Measurements from ENCODE around the gene CDH5.

Gene CDH5

DNA sequence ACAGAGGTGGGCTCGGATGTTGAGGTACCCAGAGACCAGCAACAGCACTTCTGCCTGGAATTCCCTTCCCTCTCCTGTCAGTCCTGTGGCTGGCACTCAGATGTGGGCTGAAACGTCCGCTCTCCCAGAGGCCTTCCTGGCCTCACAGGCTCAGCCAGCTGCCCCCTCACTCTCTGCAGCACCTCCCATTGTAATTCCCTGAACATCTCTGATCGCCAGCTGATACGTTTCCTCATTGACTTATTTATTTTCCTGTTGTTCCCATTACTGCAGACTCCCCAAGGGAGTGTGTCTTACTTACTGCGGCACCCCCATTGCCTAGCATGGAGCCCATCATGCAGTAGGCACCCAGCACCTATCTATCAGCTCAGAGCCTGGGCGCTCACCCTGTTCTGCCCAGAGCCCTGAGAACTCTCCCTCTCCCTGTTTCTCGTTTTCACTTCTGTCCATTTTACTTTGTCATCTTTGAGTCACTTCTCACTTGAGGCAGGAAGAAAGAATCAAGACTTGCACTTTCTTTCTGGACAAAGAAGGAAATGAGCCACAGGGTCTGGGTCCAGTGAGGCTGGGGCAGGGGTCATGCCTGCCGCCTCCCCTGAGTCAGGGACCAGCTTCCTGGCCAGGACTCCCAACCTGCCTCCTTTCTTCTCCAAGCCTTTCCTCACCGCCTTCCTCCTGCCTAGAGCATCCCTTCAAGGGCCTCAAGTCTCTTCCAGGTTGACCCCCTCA is 10.2 kb downstream of the CDH5 start:
- no CpG with 5 or more reads among the region's 10 CpGs for WGBS, 2 donors (ENCODE audit: extremely low coverage in 2 of 2, insufficient read length in 2 of 2, insufficient replicate concordance in 1 of 2)

DNA sequence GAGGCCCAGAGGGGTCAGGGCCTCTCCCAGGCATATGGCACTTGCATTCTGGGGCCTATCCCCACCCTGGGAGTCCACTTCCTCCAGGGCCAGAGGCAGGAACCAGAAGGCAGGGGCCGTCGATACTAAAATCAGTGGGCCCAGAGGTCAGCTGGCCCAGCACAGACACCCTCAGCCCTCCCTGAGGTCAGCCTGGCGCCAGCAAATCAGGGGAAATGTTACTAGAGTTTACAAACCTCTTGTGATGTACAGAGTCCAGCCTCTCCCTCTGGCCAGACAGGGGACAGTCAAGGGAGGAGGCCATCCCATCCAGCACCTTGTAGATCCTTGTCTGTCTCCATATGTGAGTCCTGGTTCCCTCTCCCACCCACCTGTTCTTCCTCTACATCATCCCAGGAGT is 10.8 kb downstream of the CDH5 start:
- Histone ChIP-seq H2AK5ac (ENCODE audit: low read depth, low read length) (no peak overlapping the region), H3K9me3 (replicated peaks in 1 of 2; ENCODE audit: control insufficient read depth in 2 of 2, insufficient read depth in 1 of 2, low read depth in 1 of 2, low read length in 2 of 2) (no peaks in the 10 kb centered on the region)
- WGBS, 2 donors (ENCODE audit: extremely low coverage in 2 of 2, insufficient read length in 2 of 2, insufficient replicate concordance in 1 of 2) = no CpG with 5 or more reads among the region's 3 CpGs

More for the DNA sequence above, 10.2 kb downstream of the CDH5 start:
- Histone ChIP-seq H3K4me2 (ENCODE audit: insufficient read depth, low read length, poor library complexity, severe bottlenecking) (no peak overlapping the region), H2BK120ac (ENCODE audit: low read depth, low read length) (no peak overlapping the region), H3K36me3 (replicated peaks in 1 of 2; ENCODE audit: control insufficient read depth in 2 of 2, insufficient read depth in 2 of 2, low read length in 2 of 2) (no peaks in the 10 kb centered on the region), H3K27me3 (ENCODE audit: control insufficient read depth in 3 of 3, insufficient read depth in 3 of 3, low read depth in 1 of 3, low read length in 3 of 3) (no peaks in the 10 kb centered on the region), H4K8ac (ENCODE audit: low read depth, low read length) (no peak overlapping the region), H2BK15ac (ENCODE audit: low read length) (no peak overlapping the region), H2BK12ac (ENCODE audit: low read length) (no peak overlapping the region), H3K4ac (ENCODE audit: low read length) (no peak overlapping the region), H3K9me3 (replicated peaks in 1 of 2; ENCODE audit: control insufficient read depth in 2 of 2, insufficient read depth in 1 of 2, low read depth in 1 of 2, low read length in 2 of 2) (no peaks in the 10 kb centered on the region), H3K27ac (replicated peaks; ENCODE audit: low read length) (no peak overlapping the region), H3K4me3 (ENCODE audit: low read length in 2 of 2) (no peak overlapping the region), H2BK5ac (ENCODE audit: low read length) (no peak overlapping the region), H3K79me1 (ENCODE audit: low read depth, low read length) (no peaks in the 10 kb centered on the region), H3K14ac (ENCODE audit: low read length) (no peak overlapping the region), H4K91ac (ENCODE audit: low read depth, low read length, poor library complexity) (no peak overlapping the region), H3K18ac (ENCODE audit: low read length) (peak overlapping the region; percentile 42), H2AFZ (ENCODE audit: low read length) (peak overlapping the region; percentile 31), H3K4me1 (ENCODE audit: control insufficient read depth in 2 of 2, insufficient read depth in 1 of 2, low read depth in 1 of 2, low read length in 2 of 2) (peaks cover 0 to 11% of the 10 kb centered on the region in 2 donors), H2AK5ac (ENCODE audit: low read depth, low read length) (no peak overlapping the region), H3K23ac (ENCODE audit: low read depth, low read length, poor library complexity) (no peak overlapping the region), H3K9ac (ENCODE audit: low read depth, low read length, poor library complexity) (no peak overlapping the region)
- DNase-seq (ENCODE audit: low spot score) = no peak

DNA sequence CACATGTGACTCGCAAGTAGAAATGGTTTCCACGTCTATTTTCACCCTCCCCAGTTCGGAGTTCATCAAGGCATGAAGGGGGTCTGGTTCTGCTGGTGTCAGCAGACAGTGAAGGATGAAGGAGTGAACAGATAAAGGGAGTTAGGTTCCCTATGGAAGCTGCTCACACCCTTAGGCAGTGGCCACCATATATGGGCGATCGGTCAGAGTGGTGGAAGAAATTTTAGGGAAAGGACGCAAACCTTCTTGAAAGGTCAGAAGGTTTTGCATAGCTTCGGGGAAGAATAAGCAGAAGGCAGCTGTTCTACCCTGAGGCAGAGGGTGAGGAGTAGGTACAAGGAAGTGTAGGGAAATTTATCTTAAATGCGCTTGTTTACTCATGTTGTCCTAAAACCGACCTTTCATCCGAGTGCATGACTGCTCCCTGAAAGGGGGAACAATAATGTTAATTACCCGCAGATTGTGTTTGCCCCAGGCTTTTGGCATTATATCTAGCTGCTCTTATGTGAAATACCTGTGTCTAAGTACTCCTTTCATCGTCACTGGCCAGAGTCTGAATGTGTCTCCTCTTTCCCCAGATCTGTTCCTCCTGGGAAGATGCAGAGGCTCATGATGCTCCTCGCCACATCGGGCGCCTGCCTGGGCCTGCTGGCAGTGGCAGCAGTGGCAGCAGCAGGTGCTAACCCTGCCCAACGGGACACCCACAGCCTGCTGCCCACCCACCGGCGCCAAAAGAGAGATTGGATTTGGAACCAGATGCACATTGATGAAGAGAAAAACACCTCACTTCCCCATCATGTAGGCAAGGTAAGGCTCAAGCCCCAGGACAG is 12.5 kb downstream of the CDH5 start:
- Histone ChIP-seq H3K27me3 (ENCODE audit: control insufficient read depth in 3 of 3, insufficient read depth in 3 of 3, low read depth in 1 of 3, low read length in 3 of 3) (peaks cover 0 to 2% (median 0%) of the 10 kb centered on the region in 3 experiments), H2BK12ac (ENCODE audit: low read length) (no peak overlapping the region), H4K91ac (ENCODE audit: low read depth, low read length, poor library complexity) (no peak overlapping the region), H3K9ac (ENCODE audit: low read depth, low read length, poor library complexity) (peak overlapping the region; percentile 16), H3K79me1 (ENCODE audit: low read depth, low read length) (no peaks in the 10 kb centered on the region), H3K14ac (ENCODE audit: low read length) (no peak overlapping the region), H3K36me3 (replicated peaks in 1 of 2; ENCODE audit: control insufficient read depth in 2 of 2, insufficient read depth in 2 of 2, low read length in 2 of 2) (no peaks in the 10 kb centered on the region), H3K23ac (ENCODE audit: low read depth, low read length, poor library complexity) (no peak overlapping the region), H2BK120ac (ENCODE audit: low read depth, low read length) (no peak overlapping the region), H3K4me1 (ENCODE audit: control insufficient read depth in 2 of 2, insufficient read depth in 1 of 2, low read depth in 1 of 2, low read length in 2 of 2) (peaks cover 6 to 15% of the 10 kb centered on the region in 2 donors), H3K4ac (ENCODE audit: low read length) (no peak overlapping the region), H2BK5ac (ENCODE audit: low read length) (no peak overlapping the region), H3K4me2 (ENCODE audit: insufficient read depth, low read length, poor library complexity, severe bottlenecking) (no peak overlapping the region), H2AK5ac (ENCODE audit: low read depth, low read length) (no peak overlapping the region), H3K9me3 (replicated peaks in 1 of 2; ENCODE audit: control insufficient read depth in 2 of 2, insufficient read depth in 1 of 2, low read depth in 1 of 2, low read length in 2 of 2) (no peaks in the 10 kb centered on the region), H3K4me3 (ENCODE audit: low read length in 2 of 2) (no peak overlapping the region), H3K18ac (ENCODE audit: low read length) (peak overlapping the region; percentile 46), H2BK15ac (ENCODE audit: low read length) (no peak overlapping the region), H3K27ac (replicated peaks; ENCODE audit: low read length) (no peak overlapping the region), H4K8ac (ENCODE audit: low read depth, low read length) (no peak overlapping the region), H2AFZ (ENCODE audit: low read length) (no peak overlapping the region)
- DNase-seq (ENCODE audit: low spot score) = no peak
- no CpG with 5 or more reads among the region's 18 CpGs for WGBS, 2 donors (ENCODE audit: extremely low coverage in 2 of 2, insufficient read length in 2 of 2, insufficient replicate concordance in 1 of 2)

More for the DNA sequence above, 10.8 kb downstream of the CDH5 start:
- Histone ChIP-seq H2AFZ (ENCODE audit: low read length) (peak overlapping the region; percentile 31), H3K4me3 (ENCODE audit: low read length in 2 of 2) (no peak overlapping the region), H3K4ac (ENCODE audit: low read length) (no peak overlapping the region), H2BK120ac (ENCODE audit: low read depth, low read length) (no peak overlapping the region), H3K27ac (replicated peaks; ENCODE audit: low read length) (no peak overlapping the region), H3K36me3 (replicated peaks in 1 of 2; ENCODE audit: control insufficient read depth in 2 of 2, insufficient read depth in 2 of 2, low read length in 2 of 2) (no peaks in the 10 kb centered on the region), H4K8ac (ENCODE audit: low read depth, low read length) (no peak overlapping the region), H2BK5ac (ENCODE audit: low read length) (no peak overlapping the region), H3K18ac (ENCODE audit: low read length) (peak overlapping the region; percentile 42), H3K23ac (ENCODE audit: low read depth, low read length, poor library complexity) (no peak overlapping the region), H3K27me3 (ENCODE audit: control insufficient read depth in 3 of 3, insufficient read depth in 3 of 3, low read depth in 1 of 3, low read length in 3 of 3) (no peaks in the 10 kb centered on the region), H2BK15ac (ENCODE audit: low read length) (no peak overlapping the region), H3K79me1 (ENCODE audit: low read depth, low read length) (no peaks in the 10 kb centered on the region), H4K91ac (ENCODE audit: low read depth, low read length, poor library complexity) (no peak overlapping the region), H3K9ac (ENCODE audit: low read depth, low read length, poor library complexity) (no peak overlapping the region), H3K4me1 (ENCODE audit: control insufficient read depth in 2 of 2, insufficient read depth in 1 of 2, low read depth in 1 of 2, low read length in 2 of 2) (peaks cover 0 to 11% of the 10 kb centered on the region in 2 donors), H3K14ac (ENCODE audit: low read length) (no peak overlapping the region), H3K4me2 (ENCODE audit: insufficient read depth, low read length, poor library complexity, severe bottlenecking) (no peak overlapping the region), H2BK12ac (ENCODE audit: low read length) (no peak overlapping the region)
- no peak for DNase-seq (ENCODE audit: low spot score)

DNA sequence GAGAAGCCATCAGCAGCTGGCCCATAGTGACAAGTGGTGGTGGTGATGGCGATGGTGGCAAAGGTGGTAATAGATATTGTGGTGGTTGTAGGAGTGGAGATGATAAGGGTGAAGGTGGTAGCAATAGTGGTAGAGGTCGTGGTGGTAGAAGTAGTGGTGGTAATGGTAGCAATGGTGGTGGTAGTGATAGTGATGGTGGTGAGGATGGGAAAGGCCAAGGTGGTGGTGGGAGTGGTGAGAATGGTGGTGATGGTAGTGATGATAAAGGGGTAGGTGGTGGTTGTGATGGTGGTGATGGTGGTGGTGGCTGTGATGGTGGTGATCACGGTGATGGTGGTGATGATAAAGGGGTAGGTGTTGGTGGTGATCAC is 13.1 kb downstream of the CDH5 start:
- no peak overlapping the region for H2BK12ac ChIP-seq (ENCODE audit: low read length)
- H2AK5ac ChIP-seq (ENCODE audit: low read depth, low read length) = no peak overlapping the region
- no peak overlapping the region for H3K18ac ChIP-seq (ENCODE audit: low read length)
- H3K4me2 ChIP-seq (ENCODE audit: insufficient read depth, low read length, poor library complexity, severe bottlenecking) = no peak overlapping the region
- H2BK15ac ChIP-seq (ENCODE audit: low read length) = no peak overlapping the region
- no peak for DNase-seq (ENCODE audit: low spot score)
- WGBS, 2 donors (ENCODE audit: extremely low coverage in 2 of 2, insufficient read length in 2 of 2, insufficient replicate concordance in 1 of 2) = 100% methylated on average over 1 of the region's 3 CpGs; no CpG with 5 or more reads in 1 of the 2 donors
- H3K4ac ChIP-seq (ENCODE audit: low read length) = no peak overlapping the region
- no peak overlapping the region for H2BK120ac ChIP-seq (ENCODE audit: low read depth, low read length)
- H3K27ac ChIP-seq (replicated peaks; ENCODE audit: low read length) = no peak overlapping the region
- H3K9me3 ChIP-seq (replicated peaks in 1 of 2; ENCODE audit: control insufficient read depth in 2 of 2, insufficient read depth in 1 of 2, low read depth in 1 of 2, low read length in 2 of 2) = no peaks in the 10 kb centered on the region
- no peak overlapping the region for H3K14ac ChIP-seq (ENCODE audit: low read length)
- peak overlapping the region; percentile 16 for H3K9ac ChIP-seq (ENCODE audit: low read depth, low read length, poor library complexity)
- H2AFZ ChIP-seq (ENCODE audit: low read length) = no peak overlapping the region
- no peaks in the 10 kb centered on the region for H3K36me3 ChIP-seq (replicated peaks in 1 of 2; ENCODE audit: control insufficient read depth in 2 of 2, insufficient read depth in 2 of 2, low read length in 2 of 2)
- peaks cover 0 to 2% (median 0%) of the 10 kb centered on the region in 3 experiments for H3K27me3 ChIP-seq (ENCODE audit: control insufficient read depth in 3 of 3, insufficient read depth in 3 of 3, low read depth in 1 of 3, low read length in 3 of 3)
- H3K23ac ChIP-seq (ENCODE audit: low read depth, low read length, poor library complexity) = no peak overlapping the region
- peaks cover 6 to 15% of the 10 kb centered on the region in 2 donors for H3K4me1 ChIP-seq (ENCODE audit: control insufficient read depth in 2 of 2, insufficient read depth in 1 of 2, low read depth in 1 of 2, low read length in 2 of 2)
- H3K4me3 ChIP-seq (ENCODE audit: low read length in 2 of 2) = no peak overlapping the region
- no peak overlapping the region for H2BK5ac ChIP-seq (ENCODE audit: low read length)
- H3K79me1 ChIP-seq (ENCODE audit: low read depth, low read length) = no peaks in the 10 kb centered on the region
- H4K91ac ChIP-seq (ENCODE audit: low read depth, low read length, poor library complexity) = no peak overlapping the region
- no peak overlapping the region for H4K8ac ChIP-seq (ENCODE audit: low read depth, low read length)

Measured in neuronal stem cell (in vitro differentiated cells).